ENCODE measurements around the gene FAM186B.

FAM186B gene

DNA sequence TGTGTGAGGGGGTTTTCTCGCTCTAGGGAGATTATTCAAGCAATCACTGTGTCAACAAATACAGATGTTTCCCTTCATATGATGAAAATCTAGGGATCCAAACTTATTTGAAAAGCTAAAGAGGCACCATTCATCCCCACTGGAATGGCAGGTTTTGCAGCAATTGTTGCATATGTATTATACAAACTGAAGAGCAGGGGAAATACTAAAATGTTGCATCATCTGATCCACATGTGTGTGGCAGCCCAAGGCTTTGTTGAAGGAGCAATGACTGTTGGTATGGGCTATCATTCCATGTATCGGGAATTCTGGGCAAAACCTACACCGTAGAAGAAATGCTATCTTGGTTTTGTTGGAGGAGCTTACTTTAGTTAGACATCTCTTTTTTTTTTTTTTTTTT lies 13.8 kb upstream of the FAM186B start:
- H3K27me3 ChIP-seq (ENCODE audit: insufficient read depth, low read length): no peaks in the 10 kb centered on the region
- H3K27ac ChIP-seq (ENCODE audit: low read depth, low read length, poor library complexity, severe bottlenecking): no peak overlapping the region
- no peaks in the 10 kb centered on the region for H3K36me3 ChIP-seq (ENCODE audit: insufficient read depth, low read length)
- H3F3A ChIP-seq (ENCODE audit: insufficient read depth, low read length): no peaks in the 10 kb centered on the region
- TF ChIP-seq CTCF (IDR thresholded peaks at IDR 0.05; ENCODE audit: low read length): no peak
- no peak for TF ChIP-seq EZH2 (IDR thresholded peaks at IDR 0.05; ENCODE audit: borderline replicate concordance, low read length)
- H3K9me2 ChIP-seq (ENCODE audit: low read depth, low read length): no peaks in the 10 kb centered on the region
- no peak overlapping the region for H3K9ac ChIP-seq (ENCODE audit: low read length)
- H3K79me2 ChIP-seq (ENCODE audit: insufficient read depth, low read length): no peaks in the 10 kb centered on the region
- H3K4me3 ChIP-seq (ENCODE audit: low read depth, low read length, poor library complexity, severe bottlenecking): no peak overlapping the region
- H3K4me1 ChIP-seq (ENCODE audit: insufficient read depth, low read length, severe bottlenecking): peaks cover 17% of the 10 kb centered on the region
- no peak overlapping the region for H2AFZ ChIP-seq (ENCODE audit: low read length)
- H3K9me3 ChIP-seq (ENCODE audit: low read length): no peaks in the 10 kb centered on the region
- no peaks in the 10 kb centered on the region for H4K20me1 ChIP-seq (ENCODE audit: insufficient read depth, low read length)
- H3K4me2 ChIP-seq (ENCODE audit: low read length): no peak overlapping the region

- Histone ChIP-seq H3K9ac (ENCODE audit: low read length) (no peak overlapping the region), H3K27ac (ENCODE audit: low read depth, low read length, poor library complexity, severe bottlenecking) (no peak overlapping the region), H2AFZ (ENCODE audit: low read length) (no peak overlapping the region), H3K9me3 (ENCODE audit: low read length) (no peaks in the 10 kb centered on the region), H3F3A (ENCODE audit: insufficient read depth, low read length) (no peaks in the 10 kb centered on the region), H3K9me2 (ENCODE audit: low read depth, low read length) (no peaks in the 10 kb centered on the region), H3K4me3 (ENCODE audit: low read depth, low read length, poor library complexity, severe bottlenecking) (no peak overlapping the region), H3K4me2 (ENCODE audit: low read length) (no peak overlapping the region), H3K4me1 (ENCODE audit: insufficient read depth, low read length, severe bottlenecking) (peaks cover 17% of the 10 kb centered on the region), H3K36me3 (ENCODE audit: insufficient read depth, low read length) (no peaks in the 10 kb centered on the region), H3K79me2 (ENCODE audit: insufficient read depth, low read length) (no peaks in the 10 kb centered on the region), H4K20me1 (ENCODE audit: insufficient read depth, low read length) (no peaks in the 10 kb centered on the region), H3K27me3 (ENCODE audit: insufficient read depth, low read length) (no peaks in the 10 kb centered on the region)
- TF ChIP-seq CTCF (IDR thresholded peaks at IDR 0.05; ENCODE audit: low read length) (no peak), EZH2 (IDR thresholded peaks at IDR 0.05; ENCODE audit: borderline replicate concordance, low read length) (no peak)
These were observed 13.1 kb upstream of the FAM186B start for GRCh38 chr12:49618576-49618975.

GRCh38 chr12:49616533-49617219 lies 11.2 kb upstream of the FAM186B start:
- Histone ChIP-seq H3K4me1 (ENCODE audit: insufficient read depth, low read length, severe bottlenecking) (peaks cover 3% of the 10 kb centered on the region), H3K4me2 (ENCODE audit: low read length) (no peak overlapping the region), H3K4me3 (ENCODE audit: low read depth, low read length, poor library complexity, severe bottlenecking) (no peak overlapping the region), H3K9me3 (ENCODE audit: low read length) (no peaks in the 10 kb centered on the region), H3K9ac (ENCODE audit: low read length) (no peak overlapping the region), H2AFZ (ENCODE audit: low read length) (no peak overlapping the region), H3F3A (ENCODE audit: insufficient read depth, low read length) (no peaks in the 10 kb centered on the region), H3K27ac (ENCODE audit: low read depth, low read length, poor library complexity, severe bottlenecking) (no peak overlapping the region), H3K27me3 (ENCODE audit: insufficient read depth, low read length) (no peaks in the 10 kb centered on the region), H3K79me2 (ENCODE audit: insufficient read depth, low read length) (no peaks in the 10 kb centered on the region), H3K9me2 (ENCODE audit: low read depth, low read length) (no peaks in the 10 kb centered on the region), H4K20me1 (ENCODE audit: insufficient read depth, low read length) (no peaks in the 10 kb centered on the region), H3K36me3 (ENCODE audit: insufficient read depth, low read length) (no peaks in the 10 kb centered on the region)
- TF ChIP-seq CTCF (IDR thresholded peaks at IDR 0.05; ENCODE audit: low read length): no peak
